GM12872 (cell line): Measurements from ENCODE around the gene HIPK2.

Source experiments
- CTCF ChIP-seq: IDR thresholded peaks from 3 replicates; pipeline ENCODE4 v1.5.1; 2011; ENCODE audit warnings: low read depth, mild to moderate bottlenecking, low read length, moderate library complexity; ENCODE audit not compliant: insufficient read depth

The HIPK2 gene

GRCh38 chr7:139702811-139703486, 74.8 kb downstream of the HIPK2 start:
- TF ChIP-seq CTCF, result no peak; the same call in 2 of the 3 replicates

GRCh38 chr7:139702313-139702731, 75.5 kb downstream of the HIPK2 start:
- TF ChIP-seq CTCF, result no peak

GRCh38 chr7:139701908-139702307, 75.9 kb downstream of the HIPK2 start:
- TF ChIP-seq CTCF, result no peak

GRCh38 chr7:139700505-139701235, 77.1 kb downstream of the HIPK2 start:
- TF ChIP-seq CTCF, result no peak

- TF ChIP-seq CTCF, result no peak
Measured at GRCh38 chr7:139699640-139700504, 77.9 kb downstream of the HIPK2 start.

GRCh38 chr7:139698844-139699243, 79.0 kb downstream of the HIPK2 start:
- no peak for TF ChIP-seq CTCF

GRCh38 chr7:139698278-139698677, 79.5 kb downstream of the HIPK2 start:
- no peak for TF ChIP-seq CTCF
